Activated T-cell treated with anti-CD3 and anti-CD28 coated beads, Interleukin-2, amount 50 U/mL, for 72 hours (primary cell): ENCODE results near the gene TOP1. TPM values are rescaled to one million over a fixed set of nuclear protein-coding genes. Genes with fewer than 3 reads are reported as not detected.

Source experiments
- ATAC-seq, 2 donors: fragments of 150-1000 bp; cut with Tn5 transposase; replicated peaks in 1 of 2; 2 replicates each; pipeline ENCODE4 v1.10.0; 2021; ENCODE audit warnings: moderate library complexity in 2 of 2, mild to moderate bottlenecking in 1 of 2
- DNase-seq, 2 donors: peaks; one replicate each; pipeline ENCODE4 v3.0.0; 2021 to 2022; ENCODE audit warnings: mixed read lengths in 1 of 2
- H3K27ac Mint-ChIP-seq: one replicate; pipeline ENCODE4 v1.8.0; 2022; ENCODE audit warnings: mild to moderate bottlenecking, moderate library complexity, mixed read lengths
- H3K27me3 Mint-ChIP-seq: one replicate; pipeline ENCODE4 v1.8.0; 2022; ENCODE audit warnings: low read depth, mixed read lengths
- H3K36me3 Mint-ChIP-seq, 2 donors: one replicate each; pipeline ENCODE4 v1.8.0; 2022; ENCODE audit warnings: mixed read lengths in 2 of 2, mild to moderate bottlenecking in 1 of 2; ENCODE audit not compliant: insufficient read depth in 2 of 2
- H3K4me1 Mint-ChIP-seq: one replicate; pipeline ENCODE4 v1.8.0; 2022; ENCODE audit warnings: low read depth, mixed read lengths
- H3K4me3 Mint-ChIP-seq, 2 donors: one replicate each; pipeline ENCODE4 v1.8.0; 2022; ENCODE audit warnings: mild to moderate bottlenecking in 2 of 2, mixed read lengths in 2 of 2, moderate library complexity in 2 of 2
- H3K9me3 Mint-ChIP-seq, 2 donors: one replicate each; pipeline ENCODE4 v1.8.0; 2022; ENCODE audit warnings: mixed read lengths in 2 of 2
- total RNA-seq, 2 donors: library from RNA; stranded (reverse); gene quantifications; one replicate each; pipeline ENCODE4 v1.2.3, GENCODE V29; 2022

TOP1 gene
- total RNA-seq, 2 donors from 2014 or later = 78.7 to 86.1 TPM

DNA sequence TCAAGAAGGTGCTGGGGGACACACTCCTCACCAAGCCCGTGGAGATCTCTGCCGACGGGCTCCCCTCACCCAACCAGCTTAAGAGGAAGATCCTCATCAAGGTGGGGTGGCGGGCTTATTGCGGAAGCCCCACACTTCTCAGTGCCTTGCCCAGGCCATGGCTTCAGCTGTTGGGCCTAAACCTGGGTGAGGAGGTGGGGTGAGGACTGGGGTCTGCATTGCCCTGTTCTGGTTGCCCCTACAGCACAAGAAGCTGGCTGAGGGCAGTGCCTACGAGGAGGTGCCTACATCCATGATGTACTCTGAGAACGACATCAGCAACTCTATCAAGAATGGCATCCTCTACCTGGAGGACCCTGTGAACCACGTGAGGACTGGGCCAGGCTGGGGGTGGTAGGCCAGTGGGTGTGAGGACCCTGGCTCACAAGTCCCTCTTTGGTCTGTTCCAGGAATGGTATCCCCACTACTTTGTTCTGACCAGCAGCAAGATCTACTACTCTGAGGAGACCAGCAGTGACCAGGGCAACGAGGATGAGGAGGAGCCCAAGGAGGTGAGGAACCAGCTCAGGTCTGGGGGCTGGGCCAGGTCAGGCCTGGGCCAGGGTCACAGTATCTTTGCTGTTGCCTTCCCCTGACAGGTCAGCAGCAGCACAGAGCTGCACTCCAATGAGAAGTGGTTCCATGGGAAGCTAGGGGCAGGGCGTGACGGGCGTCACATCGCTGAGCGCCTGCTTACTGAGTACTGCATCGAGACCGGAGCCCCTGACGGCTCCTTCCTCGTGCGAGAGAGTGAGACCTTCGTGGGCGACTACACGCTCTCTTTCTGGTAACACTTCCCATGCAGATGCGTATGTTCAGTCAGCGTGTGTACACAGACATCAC, 136.6 kb downstream of the TOP1 start:
- no peaks in the 10 kb centered on the region for H3K27me3 Mint-ChIP-seq

DNA sequence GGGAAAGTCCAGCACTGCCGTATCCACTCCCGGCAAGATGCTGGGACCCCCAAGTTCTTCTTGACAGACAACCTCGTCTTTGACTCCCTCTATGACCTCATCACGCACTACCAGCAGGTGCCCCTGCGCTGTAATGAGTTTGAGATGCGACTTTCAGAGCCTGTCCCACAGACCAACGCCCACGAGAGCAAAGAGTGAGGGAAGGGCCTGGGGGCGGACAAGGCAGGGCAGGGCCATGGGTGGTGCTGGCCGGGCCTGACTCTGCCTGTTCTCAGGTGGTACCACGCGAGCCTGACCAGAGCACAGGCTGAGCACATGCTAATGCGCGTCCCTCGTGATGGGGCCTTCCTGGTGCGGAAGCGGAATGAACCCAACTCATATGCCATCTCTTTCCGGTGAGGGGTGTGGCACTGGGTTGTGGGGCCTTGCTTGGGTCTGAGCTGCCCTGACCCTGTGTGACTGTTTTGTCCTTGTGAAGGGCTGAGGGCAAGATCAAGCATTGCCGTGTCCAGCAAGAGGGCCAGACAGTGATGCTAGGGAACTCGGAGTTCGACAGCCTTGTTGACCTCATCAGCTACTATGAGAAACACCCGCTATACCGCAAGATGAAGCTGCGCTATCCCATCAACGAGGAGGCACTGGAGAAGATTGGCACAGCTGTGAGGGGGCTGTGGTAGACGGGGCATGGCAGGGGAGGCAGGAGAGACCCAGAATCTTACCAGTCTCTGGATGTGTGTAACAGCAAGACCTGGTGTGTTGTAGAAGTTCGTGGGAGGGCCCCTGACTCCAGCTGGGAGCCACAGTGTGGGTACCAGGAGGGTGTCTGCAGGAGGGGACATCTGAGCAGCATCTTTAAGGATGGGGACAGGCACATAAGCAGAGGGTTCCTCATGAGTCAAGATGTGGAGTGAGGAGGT, 137.8 kb downstream of the TOP1 start:
- Mint-ChIP-seq H3K4me1 (peaks cover 45% of the 10 kb centered on the region), H3K27me3 (no peaks in the 10 kb centered on the region), H3K4me3 (no peak overlapping the region), H3K9me3 (no peaks in the 10 kb centered on the region), H3K27ac (peak overlapping the region; percentile 16), H3K36me3 (peaks cover 19 to 46% of the 10 kb centered on the region in 2 donors)
- DNase-seq (no peak), ATAC-seq (no peak)

More for the DNA sequence above, 136.6 kb downstream of the TOP1 start:
- H3K9me3 Mint-ChIP-seq = no peaks in the 10 kb centered on the region
- no peak overlapping the region for H3K4me3 Mint-ChIP-seq
- peak overlapping the region; percentile 67 for H3K27ac Mint-ChIP-seq
- ATAC-seq (no peak), DNase-seq (no peak)
- H3K4me1 Mint-ChIP-seq = peaks cover 49% of the 10 kb centered on the region
- peaks cover 21 to 46% of the 10 kb centered on the region in 2 donors for H3K36me3 Mint-ChIP-seq

DNA sequence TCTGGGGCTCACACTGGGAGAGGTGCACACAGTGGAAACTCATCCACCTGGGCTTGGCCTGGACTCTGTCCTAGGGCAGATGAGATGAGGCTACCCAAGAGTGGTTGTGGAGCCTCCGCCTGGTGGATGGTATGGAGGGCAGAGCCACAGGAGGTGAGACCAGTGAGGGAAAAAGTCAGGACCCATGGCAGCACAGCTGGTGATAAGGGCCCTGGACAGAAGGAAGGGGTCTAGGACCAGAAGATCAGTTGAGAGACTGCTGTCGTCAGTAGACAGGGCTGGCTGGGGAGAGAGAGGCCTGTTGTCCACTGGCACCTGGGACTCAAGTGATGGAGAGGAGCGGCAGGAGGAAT, 138.5 kb downstream of the TOP1 start:
- Mint-ChIP-seq H3K4me1 (peaks cover 43% of the 10 kb centered on the region), H3K36me3 (peaks cover 22 to 48% of the 10 kb centered on the region in 2 donors)

GRCh38 chr20:41167481-41168253, 139.0 kb downstream of the TOP1 start:
- H3K4me1 Mint-ChIP-seq = peaks cover 41% of the 10 kb centered on the region

More for the DNA sequence above, 138.5 kb downstream of the TOP1 start:
- Mint-ChIP-seq H3K27me3 (no peaks in the 10 kb centered on the region), H3K27ac (peak overlapping the region; percentile 16), H3K4me3 (no peak overlapping the region), H3K9me3 (no peaks in the 10 kb centered on the region)
- no peak for ATAC-seq
- DNase-seq = no peak

DNA sequence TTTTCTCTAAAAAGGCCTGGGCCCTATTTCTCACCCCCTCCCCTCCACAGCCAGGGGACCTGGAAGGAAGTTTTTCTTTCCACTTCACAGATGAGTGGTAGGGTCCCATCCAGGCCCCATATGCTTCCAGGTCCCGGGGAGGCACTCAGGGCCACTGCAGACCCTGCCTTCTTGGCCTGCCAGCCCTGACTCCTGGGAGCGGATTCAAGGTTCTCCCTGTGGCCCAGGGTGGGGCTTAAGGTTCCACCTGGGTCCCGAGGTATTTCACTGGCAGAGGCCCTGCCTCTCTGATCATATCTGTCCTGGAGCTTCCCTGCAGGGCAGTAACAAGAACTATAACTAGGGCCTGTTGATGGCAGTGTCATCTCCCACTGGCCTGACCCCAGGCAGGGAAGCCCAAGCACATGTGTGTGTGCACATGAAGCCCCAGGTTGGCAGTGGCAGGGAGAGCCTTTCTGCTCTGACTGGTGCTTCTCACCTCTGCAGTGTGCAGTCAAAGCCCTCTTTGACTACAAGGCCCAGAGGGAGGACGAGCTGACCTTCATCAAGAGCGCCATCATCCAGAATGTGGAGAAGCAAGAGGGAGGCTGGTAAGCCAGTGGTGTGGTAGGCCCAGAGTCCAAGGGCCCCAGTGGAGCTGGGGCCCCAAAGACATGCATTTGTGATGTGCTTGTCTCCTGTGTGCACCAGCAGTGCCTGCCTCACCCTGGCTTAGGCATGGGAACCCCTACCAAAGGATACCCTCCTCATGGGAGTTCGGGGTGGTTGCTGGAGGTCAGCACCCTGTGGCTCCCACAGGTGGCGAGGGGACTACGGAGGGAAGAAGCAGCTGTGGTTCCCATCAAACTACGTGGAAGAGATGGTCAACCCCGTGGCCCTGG, 139.9 kb downstream of the TOP1 start:
- H3K4me3 Mint-ChIP-seq = no peak overlapping the region
- H3K27me3 Mint-ChIP-seq = no peaks in the 10 kb centered on the region
- peaks cover 20 to 43% of the 10 kb centered on the region in 2 donors for H3K36me3 Mint-ChIP-seq
- H3K4me1 Mint-ChIP-seq = peaks cover 40% of the 10 kb centered on the region
- DNase-seq (no peak), ATAC-seq (no peak)
- H3K27ac Mint-ChIP-seq = no peak overlapping the region
- no peaks in the 10 kb centered on the region for H3K9me3 Mint-ChIP-seq

More at GRCh38 chr20:41167481-41168253, 139.0 kb downstream of the TOP1 start:
- DNase-seq (no peak), ATAC-seq (peak in 1 of 2 donors; percentile 26)
- no peak overlapping the region for H3K4me3 Mint-ChIP-seq
- H3K27ac Mint-ChIP-seq = peak overlapping the region; percentile 16
- H3K36me3 Mint-ChIP-seq = peaks cover 22 to 47% of the 10 kb centered on the region in 2 donors
- no peaks in the 10 kb centered on the region for H3K9me3 Mint-ChIP-seq
- no peaks in the 10 kb centered on the region for H3K27me3 Mint-ChIP-seq

DNA sequence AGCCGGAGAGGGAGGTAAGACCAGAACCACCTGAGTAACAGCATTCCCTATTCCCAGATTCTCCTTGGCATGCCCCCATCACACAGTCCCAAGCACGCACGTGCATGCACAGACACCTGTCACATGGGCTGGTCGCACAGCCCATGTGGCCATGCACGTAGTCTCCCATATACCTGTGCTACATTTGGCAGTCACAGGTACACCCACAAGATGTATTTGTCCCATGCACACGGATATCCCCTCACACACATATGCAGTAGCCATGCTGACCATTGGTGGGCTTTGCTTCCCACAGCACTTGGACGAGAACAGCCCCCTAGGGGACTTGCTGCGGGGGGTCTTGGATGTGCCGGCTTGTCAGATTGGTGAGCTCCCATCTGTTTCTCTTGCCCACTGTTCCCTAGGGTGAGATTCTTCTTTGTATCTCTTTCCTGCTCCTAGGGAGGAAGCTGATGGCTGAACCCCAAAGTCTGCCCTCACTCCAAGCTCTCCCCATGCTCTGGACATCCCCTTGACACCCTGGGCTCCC, 140.6 kb downstream of the TOP1 start:
- no peak for DNase-seq

DNA sequence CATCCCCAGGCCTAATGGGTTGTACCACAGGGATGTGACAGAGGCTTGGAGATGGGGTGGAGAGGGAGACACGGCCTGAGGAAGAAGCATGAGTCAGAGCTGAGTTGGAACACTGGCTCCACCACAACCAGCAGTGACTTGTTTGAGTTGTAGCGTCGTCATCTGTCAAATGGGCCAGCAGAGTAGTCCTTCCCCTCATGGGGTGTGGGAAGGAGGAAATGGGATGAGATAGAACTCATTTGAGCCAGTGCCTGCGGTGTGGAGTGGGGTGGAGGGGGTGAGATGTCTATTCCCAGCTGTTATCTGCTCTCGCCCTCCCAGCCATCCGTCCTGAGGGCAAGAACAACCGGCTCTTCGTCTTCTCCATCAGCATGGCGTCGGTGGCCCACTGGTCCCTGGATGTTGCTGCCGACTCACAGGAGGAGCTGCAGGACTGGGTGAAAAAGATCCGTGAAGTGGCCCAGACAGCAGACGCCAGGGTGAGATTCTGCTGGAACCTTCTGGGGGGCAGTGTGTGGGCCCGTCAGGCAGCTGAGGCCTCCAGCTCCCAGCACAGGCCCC, 141.2 kb downstream of the TOP1 start:
- ATAC-seq = no peak
- Mint-ChIP-seq H3K27me3 (no peaks in the 10 kb centered on the region), H3K9me3 (no peaks in the 10 kb centered on the region), H3K4me3 (no peak overlapping the region), H3K27ac (no peak overlapping the region), H3K36me3 (peaks cover 13 to 35% of the 10 kb centered on the region in 2 donors), H3K4me1 (peaks cover 29% of the 10 kb centered on the region)
- DNase-seq = no peak

More for the DNA sequence above, 140.6 kb downstream of the TOP1 start:
- Mint-ChIP-seq H3K36me3 (peaks cover 16 to 39% of the 10 kb centered on the region in 2 donors), H3K4me3 (no peak overlapping the region), H3K27ac (no peak overlapping the region), H3K27me3 (no peaks in the 10 kb centered on the region), H3K9me3 (no peaks in the 10 kb centered on the region), H3K4me1 (peaks cover 33% of the 10 kb centered on the region)
- ATAC-seq = no peak

DNA sequence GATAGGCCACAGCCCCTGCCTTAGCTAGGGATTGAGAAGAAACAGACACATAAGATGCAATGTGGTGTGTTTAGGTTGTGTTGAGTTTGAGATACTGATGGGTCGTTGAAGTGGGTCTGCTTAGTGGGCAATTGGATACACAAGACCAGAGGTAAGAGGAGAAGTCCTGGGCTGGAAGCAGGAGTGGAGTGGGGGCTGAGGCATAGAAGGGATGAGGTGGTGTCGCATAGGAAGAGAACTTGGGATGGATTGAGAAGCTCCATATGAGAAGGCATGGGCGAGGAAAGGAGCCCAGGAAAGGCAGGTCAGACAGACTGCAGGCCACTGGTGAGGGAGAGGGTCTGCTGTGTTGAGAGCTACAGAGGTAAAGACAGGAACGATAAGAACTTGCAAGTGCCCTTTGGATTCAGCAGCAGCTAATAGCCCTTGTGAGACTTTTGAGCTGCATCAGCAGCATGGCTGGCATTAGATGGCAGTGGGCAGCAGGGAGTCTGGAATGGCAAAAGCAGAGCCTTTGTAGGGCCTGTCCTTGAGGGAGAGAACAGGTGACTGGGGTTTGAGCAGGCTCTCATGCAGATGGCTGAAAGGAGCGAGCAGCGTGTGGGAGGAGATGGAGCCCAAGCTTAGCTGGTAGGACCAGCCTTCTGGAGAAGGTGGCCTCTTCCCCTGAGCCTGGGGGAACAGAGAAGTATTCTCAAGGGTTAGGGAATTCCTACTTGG, 141.9 kb downstream of the TOP1 start:
- Mint-ChIP-seq H3K27ac (peak overlapping the region; percentile 2), H3K27me3 (no peaks in the 10 kb centered on the region), H3K36me3 (peaks cover 13 to 30% of the 10 kb centered on the region in 2 donors), H3K4me3 (no peak overlapping the region), H3K4me1 (peaks cover 26% of the 10 kb centered on the region), H3K9me3 (no peaks in the 10 kb centered on the region)
- ATAC-seq (no peak), DNase-seq (no peak)

DNA sequence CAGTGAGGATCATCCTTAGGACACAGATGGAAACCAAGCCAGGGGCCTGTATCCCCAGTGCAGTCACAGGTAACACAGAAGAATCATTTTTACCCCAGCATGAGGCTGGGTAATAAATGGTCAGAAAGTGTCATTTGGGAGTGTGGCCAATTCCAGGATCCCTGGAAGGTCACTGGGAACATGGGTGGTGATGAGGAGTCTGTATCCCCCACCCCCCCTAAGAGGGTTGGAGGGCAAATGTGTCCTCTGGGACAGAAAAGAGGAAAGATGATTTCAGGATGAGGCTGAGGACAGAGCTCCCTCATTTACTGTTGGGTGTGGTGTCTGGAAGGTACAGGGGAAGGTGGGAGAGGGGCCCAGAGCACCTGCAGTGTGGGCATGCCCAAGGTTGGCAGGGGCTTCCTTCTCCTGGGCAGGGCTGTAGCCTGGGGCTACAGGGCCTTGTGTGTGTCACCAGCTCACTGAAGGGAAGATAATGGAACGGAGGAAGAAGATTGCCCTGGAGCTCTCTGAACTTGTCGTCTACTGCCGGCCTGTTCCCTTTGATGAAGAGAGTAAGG, 143.2 kb downstream of the TOP1 start:
- Mint-ChIP-seq H3K27ac (peak overlapping the region; percentile 40), H3K4me3 (no peak overlapping the region), H3K4me1 (peaks cover 20% of the 10 kb centered on the region), H3K27me3 (no peaks in the 10 kb centered on the region), H3K36me3 (peaks cover 8 to 21% of the 10 kb centered on the region in 2 donors), H3K9me3 (no peaks in the 10 kb centered on the region)
- no peak for ATAC-seq
- DNase-seq = no peak

DNA sequence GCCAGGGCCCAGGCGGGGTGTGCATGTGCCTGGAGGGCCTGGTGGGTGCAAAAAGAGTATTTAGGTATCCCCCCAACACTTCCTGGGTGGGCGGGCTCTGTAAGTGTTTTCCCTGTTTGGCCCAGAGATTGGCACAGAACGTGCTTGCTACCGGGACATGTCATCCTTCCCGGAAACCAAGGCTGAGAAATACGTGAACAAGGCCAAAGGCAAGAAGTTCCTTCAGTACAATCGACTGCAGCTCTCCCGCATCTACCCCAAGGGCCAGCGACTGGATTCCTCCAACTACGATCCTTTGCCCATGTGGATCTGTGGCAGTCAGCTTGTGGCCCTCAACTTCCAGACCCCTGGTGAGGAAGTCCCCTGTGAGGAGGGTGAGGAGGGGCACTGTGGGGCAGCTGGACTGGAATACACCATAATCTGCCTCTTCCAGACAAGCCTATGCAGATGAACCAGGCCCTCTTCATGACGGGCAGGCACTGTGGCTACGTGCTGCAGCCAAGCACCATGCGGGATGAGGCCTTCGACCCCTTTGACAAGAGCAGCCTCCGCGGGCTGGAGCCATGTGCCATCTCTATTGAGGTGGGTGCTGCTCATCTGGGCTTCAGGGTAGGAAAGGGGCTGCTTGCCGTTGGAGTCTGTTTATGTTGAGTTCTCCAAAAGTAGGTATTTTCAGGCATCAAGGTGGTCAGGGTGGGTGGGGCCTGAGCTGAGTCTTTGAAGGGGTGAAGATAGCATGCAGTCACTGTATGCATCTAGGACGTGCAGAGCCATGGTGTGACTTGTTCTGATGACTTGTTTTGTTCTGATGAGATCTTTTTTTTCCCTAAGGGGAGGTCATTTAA, 143.9 kb downstream of the TOP1 start:
- no peak for DNase-seq
- peaks cover 8 to 14% of the 10 kb centered on the region in 2 donors for H3K36me3 Mint-ChIP-seq
- peak; percentile 25 to 29 for ATAC-seq
- H3K9me3 Mint-ChIP-seq = no peaks in the 10 kb centered on the region
- H3K4me1 Mint-ChIP-seq = peaks cover 13% of the 10 kb centered on the region
- no peak overlapping the region for H3K4me3 Mint-ChIP-seq
- H3K27me3 Mint-ChIP-seq = no peaks in the 10 kb centered on the region
- no peak overlapping the region for H3K27ac Mint-ChIP-seq
